Osteocyte (in vitro differentiated cells): ENCODE data around the gene RIN3. TPM values are rescaled to one million over a fixed set of nuclear protein-coding genes. Genes with fewer than 3 reads are reported as not detected.

ENCODE experiments used
- DNase-seq: peaks from one replicate; pipeline ENCODE4 v3.0.0; 2021; ENCODE audit warnings: mixed read lengths; ENCODE audit not compliant: unreplicated experiment; ENCODE audit errors: extremely low spot score
- H3K27ac Mint-ChIP-seq: one replicate; pipeline ENCODE4 v1.8.0; 2021; ENCODE audit warnings: mild to moderate bottlenecking, mixed read lengths; ENCODE audit not compliant: unreplicated experiment
- H3K27me3 Mint-ChIP-seq: one replicate; pipeline ENCODE4 v1.8.0; 2021; ENCODE audit warnings: mixed read lengths; ENCODE audit not compliant: unreplicated experiment
- H3K36me3 Mint-ChIP-seq: one replicate; pipeline ENCODE4 v1.8.0; 2021; ENCODE audit warnings: mixed read lengths; ENCODE audit not compliant: unreplicated experiment
- H3K4me1 Mint-ChIP-seq: one replicate; pipeline ENCODE4 v1.8.0; 2021; ENCODE audit warnings: mixed read lengths; ENCODE audit not compliant: unreplicated experiment
- H3K4me3 Mint-ChIP-seq: one replicate; pipeline ENCODE4 v1.8.0; 2021; ENCODE audit warnings: mild to moderate bottlenecking, moderate library complexity, mixed read lengths; ENCODE audit not compliant: unreplicated experiment
- H3K9me3 Mint-ChIP-seq: one replicate; pipeline ENCODE4 v1.8.0; 2021; ENCODE audit warnings: mixed read lengths; ENCODE audit not compliant: unreplicated experiment
- total RNA-seq: library from RNA; stranded (reverse); gene quantifications from 2 replicates; pipeline ENCODE4 v1.2.1, GENCODE V29; 2021
- TF ChIP-seq, protein P1 (sequence below): fragments of 200-600 bp; sonication (generic); IDR thresholded peaks from 2 replicates; pipeline ENCODE4 v1.5.0; 2021; ENCODE audit warnings: antibody characterized with exemption, mild to moderate bottlenecking, moderate library complexity

RIN3 gene
- total RNA-seq, 1 donor from 2014 or later = 26.7 TPM

DNA sequence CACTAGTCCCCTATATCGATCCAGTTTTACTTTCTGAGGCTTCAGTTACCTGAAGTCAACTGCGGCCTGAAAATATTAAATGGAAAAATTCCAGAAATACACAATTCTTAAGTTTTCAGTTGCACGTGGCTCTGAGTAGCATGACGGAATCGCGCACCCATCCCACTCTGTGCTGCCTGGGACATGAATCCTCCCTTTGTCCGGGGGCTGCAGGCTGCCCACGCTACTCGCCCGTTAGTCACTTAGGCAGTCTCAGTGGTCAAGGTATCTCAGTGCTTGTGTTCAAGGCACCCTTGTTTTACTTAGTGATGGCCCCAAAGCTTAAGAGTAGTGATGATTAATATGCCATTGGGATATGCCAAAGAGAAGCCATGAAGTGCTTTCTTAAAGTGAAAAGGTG is 188.2 kb downstream of the RIN3 start:
- no peak for DNase-seq
- TF ChIP-seq, protein P1, sequence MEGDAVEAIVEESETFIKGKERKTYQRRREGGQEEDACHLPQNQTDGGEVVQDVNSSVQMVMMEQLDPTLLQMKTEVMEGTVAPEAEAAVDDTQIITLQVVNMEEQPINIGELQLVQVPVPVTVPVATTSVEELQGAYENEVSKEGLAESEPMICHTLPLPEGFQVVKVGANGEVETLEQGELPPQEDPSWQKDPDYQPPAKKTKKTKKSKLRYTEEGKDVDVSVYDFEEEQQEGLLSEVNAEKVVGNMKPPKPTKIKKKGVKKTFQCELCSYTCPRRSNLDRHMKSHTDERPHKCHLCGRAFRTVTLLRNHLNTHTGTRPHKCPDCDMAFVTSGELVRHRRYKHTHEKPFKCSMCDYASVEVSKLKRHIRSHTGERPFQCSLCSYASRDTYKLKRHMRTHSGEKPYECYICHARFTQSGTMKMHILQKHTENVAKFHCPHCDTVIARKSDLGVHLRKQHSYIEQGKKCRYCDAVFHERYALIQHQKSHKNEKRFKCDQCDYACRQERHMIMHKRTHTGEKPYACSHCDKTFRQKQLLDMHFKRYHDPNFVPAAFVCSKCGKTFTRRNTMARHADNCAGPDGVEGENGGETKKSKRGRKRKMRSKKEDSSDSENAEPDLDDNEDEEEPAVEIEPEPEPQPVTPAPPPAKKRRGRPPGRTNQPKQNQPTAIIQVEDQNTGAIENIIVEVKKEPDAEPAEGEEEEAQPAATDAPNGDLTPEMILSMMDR = no peak
- no peak overlapping the region for H3K4me3 Mint-ChIP-seq
- no peaks in the 10 kb centered on the region for H3K9me3 Mint-ChIP-seq
- no peaks in the 10 kb centered on the region for H3K4me1 Mint-ChIP-seq
- H3K27me3 Mint-ChIP-seq = peaks cover 7% of the 10 kb centered on the region
- H3K36me3 Mint-ChIP-seq = peaks cover 26% of the 10 kb centered on the region
- H3K27ac Mint-ChIP-seq = no peak overlapping the region

DNA sequence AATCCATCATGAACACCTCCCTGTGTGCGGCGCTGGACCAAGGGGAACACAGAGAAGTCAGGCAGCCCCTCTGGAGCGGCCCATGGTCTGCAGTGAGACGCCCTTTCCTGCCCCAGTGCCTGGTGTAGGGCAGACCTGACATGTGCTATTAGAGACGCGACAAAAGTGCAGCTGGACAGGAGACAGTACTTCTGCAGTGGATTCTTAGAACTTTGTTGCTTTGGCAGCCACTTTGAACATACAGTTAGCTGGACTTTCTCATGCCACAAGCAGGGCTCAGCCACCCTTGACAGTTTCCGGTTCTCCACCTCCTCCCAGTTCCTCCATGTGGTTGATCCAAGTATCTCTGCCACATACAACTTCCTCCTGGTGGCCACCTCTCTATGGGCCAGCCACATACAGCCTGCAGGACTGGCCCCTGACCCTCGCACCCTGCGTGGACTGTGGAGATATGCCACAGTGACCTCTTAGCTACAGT is 188.9 kb downstream of the RIN3 start:
- no peaks in the 10 kb centered on the region for H3K9me3 Mint-ChIP-seq
- peaks cover 2% of the 10 kb centered on the region for H3K27me3 Mint-ChIP-seq
- no peak overlapping the region for H3K4me3 Mint-ChIP-seq
- DNase-seq = no peak
- H3K27ac Mint-ChIP-seq = no peak overlapping the region
- H3K36me3 Mint-ChIP-seq = peaks cover 31% of the 10 kb centered on the region
- TF ChIP-seq, protein P1 = no peak
- no peaks in the 10 kb centered on the region for H3K4me1 Mint-ChIP-seq

DNA sequence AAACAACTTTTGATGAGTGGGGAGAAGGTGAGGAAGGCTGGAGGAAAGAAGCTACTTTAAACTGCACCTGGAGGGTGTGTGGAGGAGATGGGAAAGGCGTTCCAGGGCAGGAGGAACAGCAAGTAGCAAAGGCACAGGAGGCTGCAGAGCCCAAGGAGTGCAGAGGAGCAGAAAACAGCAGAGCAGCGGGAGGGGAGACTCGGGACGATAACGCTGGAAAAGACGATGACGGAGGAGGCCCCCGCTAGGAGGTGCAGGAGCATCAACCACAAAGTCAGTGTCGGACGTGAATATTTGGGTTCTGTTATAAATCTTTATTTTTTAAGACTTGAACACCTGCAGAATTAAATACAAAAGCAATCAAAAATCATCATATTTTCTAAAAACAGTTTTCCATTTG is 189.9 kb downstream of the RIN3 start:
- H3K27me3 Mint-ChIP-seq = no peaks in the 10 kb centered on the region

DNA sequence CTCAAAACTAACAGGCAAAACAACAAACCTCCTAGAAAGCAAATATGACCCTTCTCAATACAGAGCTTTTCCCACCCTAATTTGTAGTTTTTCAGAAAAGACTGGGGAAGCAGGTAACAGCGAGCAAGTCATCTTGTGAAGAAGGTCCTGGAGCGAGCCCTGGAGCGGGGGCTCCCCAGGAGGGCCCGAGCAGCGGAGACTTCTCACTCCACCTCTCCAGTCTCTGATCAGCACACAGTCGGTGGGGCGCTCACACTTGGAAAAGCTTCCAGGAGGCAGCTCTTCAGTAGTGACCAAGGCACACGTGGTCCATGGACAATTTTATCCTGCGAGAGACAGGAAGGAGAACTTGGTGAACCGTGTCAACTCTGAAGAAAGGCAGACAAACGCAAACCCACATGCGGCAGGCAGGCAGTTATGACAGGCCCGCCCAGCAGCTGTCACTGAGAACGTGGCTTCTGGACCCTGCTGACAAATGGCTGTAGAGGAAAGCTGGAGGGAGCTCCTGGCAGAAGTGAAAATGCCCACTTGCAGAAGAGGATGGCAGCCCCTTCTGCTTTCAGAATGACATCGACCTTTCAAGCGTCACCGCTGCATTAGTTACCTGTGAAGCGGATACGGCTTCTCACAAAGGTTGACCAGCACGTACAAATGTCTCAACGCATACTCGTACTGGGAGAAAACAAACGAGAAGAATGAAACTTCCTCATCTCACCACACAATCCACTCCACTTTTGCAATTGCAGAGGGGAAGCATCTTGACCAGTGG is 190.6 kb downstream of the RIN3 start:
- DNase-seq = no peak
- TF ChIP-seq, protein P1 = no peak
- Mint-ChIP-seq H3K9me3 (no peaks in the 10 kb centered on the region), H3K27me3 (no peaks in the 10 kb centered on the region), H3K4me3 (no peak overlapping the region), H3K4me1 (peaks cover 5% of the 10 kb centered on the region), H3K27ac (no peak overlapping the region), H3K36me3 (peaks cover 31% of the 10 kb centered on the region)

More for the DNA sequence above, 189.9 kb downstream of the RIN3 start:
- Mint-ChIP-seq H3K9me3 (no peaks in the 10 kb centered on the region), H3K4me3 (no peak overlapping the region), H3K4me1 (no peaks in the 10 kb centered on the region), H3K36me3 (peaks cover 31% of the 10 kb centered on the region), H3K27ac (no peak overlapping the region)
- TF ChIP-seq, protein P1 = no peak
- no peak for DNase-seq

DNA sequence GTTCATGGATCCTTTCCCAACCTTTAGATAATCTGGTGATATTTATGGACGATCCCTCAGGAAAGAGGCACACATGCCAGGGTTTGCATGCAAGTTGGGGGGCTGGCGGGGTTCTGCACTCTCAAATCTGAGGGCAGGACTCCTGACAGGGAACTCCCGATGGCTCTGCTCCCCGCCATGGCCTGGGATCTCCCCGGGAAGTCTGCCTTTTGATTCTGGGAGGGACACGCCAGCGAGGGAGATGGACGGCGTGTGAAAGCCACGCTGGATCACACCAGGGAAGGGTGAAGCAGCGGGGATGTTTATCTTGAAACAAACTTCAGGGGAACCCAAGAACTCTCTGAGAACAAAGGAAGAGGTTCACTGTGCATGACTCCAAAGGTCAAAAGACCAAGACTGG is 191.2 kb downstream of the RIN3 start:
- Mint-ChIP-seq H3K36me3 (peaks cover 31% of the 10 kb centered on the region), H3K4me3 (no peak overlapping the region), H3K9me3 (no peaks in the 10 kb centered on the region), H3K27ac (no peak overlapping the region), H3K27me3 (no peaks in the 10 kb centered on the region), H3K4me1 (peaks cover 6% of the 10 kb centered on the region)
- no peak for DNase-seq
- TF ChIP-seq, protein P1 = no peak
